Neural cell (in vitro differentiated cells): Measurements from ENCODE around the gene PPM1H.

Experiments
- EP300 ChIP-seq: fragments of 450-650 bp; conservative IDR thresholded peaks from 2 replicates; pipeline ENCODE4 v1.6.1; 2014; ENCODE audit warnings: antibody characterized with exemption, mild to moderate bottlenecking, moderate library complexity; ENCODE audit not compliant: poor library complexity, severe bottlenecking
- EZH2 ChIP-seq: fragments of 200-600, 300-800 bp; shearing (Covaris generic), sonication (generic); IDR thresholded peaks from 2 replicates; pipeline ENCODE4 v1.6.1; 2014; ENCODE audit warnings: antibody characterized with exemption, low read length, borderline replicate concordance, mild to moderate bottlenecking; ENCODE audit not compliant: insufficient read depth, poor library complexity, severe bottlenecking
- POLR2AphosphoS5 ChIP-seq: IDR thresholded peaks from 2 replicates; pipeline ENCODE4 v1.6.1; 2012
- RAD21 ChIP-seq: fragments of 450-650 bp; conservative IDR thresholded peaks from 2 replicates; pipeline ENCODE4 v1.6.1; 2014; ENCODE audit warnings: antibody characterized with exemption, mild to moderate bottlenecking, moderate library complexity
- SMC3 ChIP-seq: fragments of 450-650 bp; conservative IDR thresholded peaks from 2 replicates; pipeline ENCODE4 v1.6.1; 2014; ENCODE audit warnings: antibody characterized with exemption, mild to moderate bottlenecking, moderate library complexity; ENCODE audit not compliant: poor library complexity
- TAF1 ChIP-seq: IDR thresholded peaks from 2 replicates; pipeline ENCODE4 v1.6.1; 2012; ENCODE audit warnings: low read depth
- TF ChIP-seq, protein P1 (sequence below): fragments of 450-650 bp; IDR thresholded peaks from 2 replicates; pipeline ENCODE4 v1.5.1; 2014; ENCODE audit warnings: antibody characterized with exemption, mild to moderate bottlenecking, moderate library complexity; ENCODE audit not compliant: poor library complexity, severe bottlenecking
- TF ChIP-seq, protein P2 (sequence below): IDR thresholded peaks from 2 replicates; pipeline ENCODE4 v1.6.1; 2012; ENCODE audit warnings: borderline replicate concordance

DNA sequence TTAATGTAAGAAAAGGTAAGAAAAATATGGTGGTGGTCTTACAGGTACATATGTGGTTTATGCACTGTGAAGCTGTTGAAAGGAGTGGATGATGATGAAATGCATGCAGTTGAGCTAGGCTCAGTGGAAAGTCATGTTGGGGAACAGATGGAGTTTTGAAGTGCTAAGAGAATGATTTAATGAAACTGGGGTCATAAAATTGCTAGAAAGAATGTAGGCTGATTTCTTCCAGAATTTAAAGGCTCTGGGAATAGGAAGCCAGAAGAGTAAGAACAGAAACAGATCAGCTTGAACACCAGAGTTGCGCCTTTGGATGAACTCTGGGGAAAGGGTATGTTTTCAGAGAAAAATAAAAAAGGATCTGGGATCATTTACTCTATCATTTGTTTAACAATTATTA lies 321.9 kb downstream of the PPM1H start:
- TF ChIP-seq, protein P1, sequence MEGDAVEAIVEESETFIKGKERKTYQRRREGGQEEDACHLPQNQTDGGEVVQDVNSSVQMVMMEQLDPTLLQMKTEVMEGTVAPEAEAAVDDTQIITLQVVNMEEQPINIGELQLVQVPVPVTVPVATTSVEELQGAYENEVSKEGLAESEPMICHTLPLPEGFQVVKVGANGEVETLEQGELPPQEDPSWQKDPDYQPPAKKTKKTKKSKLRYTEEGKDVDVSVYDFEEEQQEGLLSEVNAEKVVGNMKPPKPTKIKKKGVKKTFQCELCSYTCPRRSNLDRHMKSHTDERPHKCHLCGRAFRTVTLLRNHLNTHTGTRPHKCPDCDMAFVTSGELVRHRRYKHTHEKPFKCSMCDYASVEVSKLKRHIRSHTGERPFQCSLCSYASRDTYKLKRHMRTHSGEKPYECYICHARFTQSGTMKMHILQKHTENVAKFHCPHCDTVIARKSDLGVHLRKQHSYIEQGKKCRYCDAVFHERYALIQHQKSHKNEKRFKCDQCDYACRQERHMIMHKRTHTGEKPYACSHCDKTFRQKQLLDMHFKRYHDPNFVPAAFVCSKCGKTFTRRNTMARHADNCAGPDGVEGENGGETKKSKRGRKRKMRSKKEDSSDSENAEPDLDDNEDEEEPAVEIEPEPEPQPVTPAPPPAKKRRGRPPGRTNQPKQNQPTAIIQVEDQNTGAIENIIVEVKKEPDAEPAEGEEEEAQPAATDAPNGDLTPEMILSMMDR: no peak
- TF ChIP-seq POLR2AphosphoS5: no peak
- TF ChIP-seq, protein P2, sequence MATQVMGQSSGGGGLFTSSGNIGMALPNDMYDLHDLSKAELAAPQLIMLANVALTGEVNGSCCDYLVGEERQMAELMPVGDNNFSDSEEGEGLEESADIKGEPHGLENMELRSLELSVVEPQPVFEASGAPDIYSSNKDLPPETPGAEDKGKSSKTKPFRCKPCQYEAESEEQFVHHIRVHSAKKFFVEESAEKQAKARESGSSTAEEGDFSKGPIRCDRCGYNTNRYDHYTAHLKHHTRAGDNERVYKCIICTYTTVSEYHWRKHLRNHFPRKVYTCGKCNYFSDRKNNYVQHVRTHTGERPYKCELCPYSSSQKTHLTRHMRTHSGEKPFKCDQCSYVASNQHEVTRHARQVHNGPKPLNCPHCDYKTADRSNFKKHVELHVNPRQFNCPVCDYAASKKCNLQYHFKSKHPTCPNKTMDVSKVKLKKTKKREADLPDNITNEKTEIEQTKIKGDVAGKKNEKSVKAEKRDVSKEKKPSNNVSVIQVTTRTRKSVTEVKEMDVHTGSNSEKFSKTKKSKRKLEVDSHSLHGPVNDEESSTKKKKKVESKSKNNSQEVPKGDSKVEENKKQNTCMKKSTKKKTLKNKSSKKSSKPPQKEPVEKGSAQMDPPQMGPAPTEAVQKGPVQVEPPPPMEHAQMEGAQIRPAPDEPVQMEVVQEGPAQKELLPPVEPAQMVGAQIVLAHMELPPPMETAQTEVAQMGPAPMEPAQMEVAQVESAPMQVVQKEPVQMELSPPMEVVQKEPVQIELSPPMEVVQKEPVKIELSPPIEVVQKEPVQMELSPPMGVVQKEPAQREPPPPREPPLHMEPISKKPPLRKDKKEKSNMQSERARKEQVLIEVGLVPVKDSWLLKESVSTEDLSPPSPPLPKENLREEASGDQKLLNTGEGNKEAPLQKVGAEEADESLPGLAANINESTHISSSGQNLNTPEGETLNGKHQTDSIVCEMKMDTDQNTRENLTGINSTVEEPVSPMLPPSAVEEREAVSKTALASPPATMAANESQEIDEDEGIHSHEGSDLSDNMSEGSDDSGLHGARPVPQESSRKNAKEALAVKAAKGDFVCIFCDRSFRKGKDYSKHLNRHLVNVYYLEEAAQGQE: no peak
- TF ChIP-seq EZH2: no peak
- TF ChIP-seq RAD21: no peak
- TF ChIP-seq EP300: no peak
- no peak for TF ChIP-seq TAF1
- no peak for TF ChIP-seq SMC3
